ENCODE results near the gene PLK1.

PLK1 gene

GRCh38 chr16:23678430-23679273 is at the start of gene PLK1:
PLK1 (plus strand) TSS chr16:23678889; CDS start chr16:23678933, 44 bp downstream.
- TF ChIP-seq GATA3 (IDR thresholded peaks at IDR 0.05; ENCODE audit: low read depth, low read length) (no peak), GATA2 (IDR thresholded peaks at IDR 0.05; ENCODE audit: low read depth, low read length) (no peak)

- TF ChIP-seq GATA2 (IDR thresholded peaks at IDR 0.05; ENCODE audit: low read depth, low read length), result no peak
Observed at GRCh38 chr16:23629516-23629915, 49.2 kb upstream of the PLK1 start.

GRCh38 chr16:23634461-23635036 is 44.1 kb upstream of the PLK1 start:
- no peak for TF ChIP-seq GATA3 (IDR thresholded peaks at IDR 0.05; ENCODE audit: low read depth, low read length)
- TF ChIP-seq GATA2 (IDR thresholded peaks at IDR 0.05; ENCODE audit: low read depth, low read length), result no peak

GRCh38 chr16:23635958-23636357 is 42.7 kb upstream of the PLK1 start:
- no peak for TF ChIP-seq GATA3 (IDR thresholded peaks at IDR 0.05; ENCODE audit: low read depth, low read length)
- no peak for TF ChIP-seq GATA2 (IDR thresholded peaks at IDR 0.05; ENCODE audit: low read depth, low read length)

GRCh38 chr16:23640615-23640930 is 38.1 kb upstream of the PLK1 start:
- no peak for TF ChIP-seq GATA2 (IDR thresholded peaks at IDR 0.05; ENCODE audit: low read depth, low read length)
- TF ChIP-seq GATA3 (IDR thresholded peaks at IDR 0.05; ENCODE audit: low read depth, low read length), result no peak

- TF ChIP-seq GATA2 (IDR thresholded peaks at IDR 0.05; ENCODE audit: low read depth, low read length) (no peak), GATA3 (IDR thresholded peaks at IDR 0.05; ENCODE audit: low read depth, low read length) (no peak)
Observed at GRCh38 chr16:23640931-23641765, 37.5 kb upstream of the PLK1 start, which contains the start of the genes DCTN5 and PALB2. DCTN5 (plus strand) TSS chr16:23641466; CDS start chr16:23641543, 77 bp downstream. PALB2 (minus strand) TSS chr16:23641310; CDS start chr16:23641157, 153 bp downstream.

GRCh38 chr16:23642246-23642774 is 36.4 kb upstream of the PLK1 start:
- TF ChIP-seq GATA3 (IDR thresholded peaks at IDR 0.05; ENCODE audit: low read depth, low read length) (no peak), GATA2 (IDR thresholded peaks at IDR 0.05; ENCODE audit: low read depth, low read length) (no peak)

GRCh38 chr16:23650674-23651416 is 27.8 kb upstream of the PLK1 start:
- no peak for TF ChIP-seq GATA3 (IDR thresholded peaks at IDR 0.05; ENCODE audit: low read depth, low read length)
- TF ChIP-seq GATA2 (IDR thresholded peaks at IDR 0.05; ENCODE audit: low read depth, low read length), result no peak

GRCh38 chr16:23651943-23652468 is 26.7 kb upstream of the PLK1 start:
- TF ChIP-seq GATA3 (IDR thresholded peaks at IDR 0.05; ENCODE audit: low read depth, low read length), result no peak
- no peak for TF ChIP-seq GATA2 (IDR thresholded peaks at IDR 0.05; ENCODE audit: low read depth, low read length)

GRCh38 chr16:23663918-23664317 is 14.8 kb upstream of the PLK1 start:
- TF ChIP-seq GATA3 (IDR thresholded peaks at IDR 0.05; ENCODE audit: low read depth, low read length), result no peak
- TF ChIP-seq GATA2 (IDR thresholded peaks at IDR 0.05; ENCODE audit: low read depth, low read length), result no peak

GRCh38 chr16:23666571-23667354 is 11.9 kb upstream of the PLK1 start:
- no peak for TF ChIP-seq GATA2 (IDR thresholded peaks at IDR 0.05; ENCODE audit: low read depth, low read length)
- TF ChIP-seq GATA3 (IDR thresholded peaks at IDR 0.05; ENCODE audit: low read depth, low read length), result no peak

- TF ChIP-seq GATA3 (IDR thresholded peaks at IDR 0.05; ENCODE audit: low read depth, low read length), result no peak
- TF ChIP-seq GATA2 (IDR thresholded peaks at IDR 0.05; ENCODE audit: low read depth, low read length), result no peak
Observed at GRCh38 chr16:23667355-23667659, 11.4 kb upstream of the PLK1 start.

GRCh38 chr16:23668225-23668624 is 10.5 kb upstream of the PLK1 start:
- TF ChIP-seq GATA3 (IDR thresholded peaks at IDR 0.05; ENCODE audit: low read depth, low read length), result no peak
- no peak for TF ChIP-seq GATA2 (IDR thresholded peaks at IDR 0.05; ENCODE audit: low read depth, low read length)

All from SH-SY5Y (cell line).